GM18499 (cell line): Measurements from ENCODE around the gene IGF2BP2.

Experiments
- ATAC-seq: cut with Tn5 transposase; IDR thresholded peaks from one replicate; pipeline ENCODE4 v1.9.1; 2021; ENCODE audit warnings: moderate number of reproducible peaks; ENCODE audit not compliant: insufficient read depth, unreplicated experiment

Gene IGF2BP2

DNA sequence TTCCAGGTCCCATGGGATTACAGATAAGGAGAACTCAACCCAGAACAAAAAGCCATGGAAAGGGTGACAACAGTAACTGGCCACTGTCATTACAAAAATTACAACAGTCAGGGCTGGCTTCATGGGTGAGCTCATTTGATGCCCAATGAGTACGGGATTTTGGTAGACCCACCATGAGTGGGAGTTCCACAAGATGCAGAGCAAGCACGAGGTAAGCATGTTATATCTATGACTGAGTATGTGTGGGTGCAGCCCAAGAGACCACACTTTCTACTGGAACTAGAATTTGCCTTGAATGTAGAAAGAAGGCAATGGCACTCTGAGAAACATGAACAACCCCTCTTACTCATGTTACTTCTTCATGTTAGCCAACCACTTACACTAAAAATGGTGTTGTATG is 83.3 kb downstream of the IGF2BP2 start:
- no peak for ATAC-seq

DNA sequence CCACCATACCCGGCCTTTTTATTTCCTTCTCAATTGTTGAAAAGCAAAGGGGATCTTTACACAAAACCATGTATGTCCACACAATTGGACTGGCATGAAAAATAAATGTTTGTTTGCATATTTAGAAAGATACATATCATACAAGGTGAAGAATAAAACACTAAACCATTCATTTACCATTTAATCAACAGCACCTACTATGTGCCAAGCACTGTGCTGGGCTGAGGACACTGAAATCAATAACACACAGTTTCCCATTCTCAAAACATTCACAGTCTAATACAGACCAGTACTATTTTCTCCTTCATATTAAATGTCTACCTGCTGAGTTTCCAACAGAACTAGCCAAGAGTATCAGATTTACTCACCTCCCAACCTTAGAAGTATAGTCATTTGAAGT is 84.7 kb downstream of the IGF2BP2 start:
- ATAC-seq = no peak

DNA sequence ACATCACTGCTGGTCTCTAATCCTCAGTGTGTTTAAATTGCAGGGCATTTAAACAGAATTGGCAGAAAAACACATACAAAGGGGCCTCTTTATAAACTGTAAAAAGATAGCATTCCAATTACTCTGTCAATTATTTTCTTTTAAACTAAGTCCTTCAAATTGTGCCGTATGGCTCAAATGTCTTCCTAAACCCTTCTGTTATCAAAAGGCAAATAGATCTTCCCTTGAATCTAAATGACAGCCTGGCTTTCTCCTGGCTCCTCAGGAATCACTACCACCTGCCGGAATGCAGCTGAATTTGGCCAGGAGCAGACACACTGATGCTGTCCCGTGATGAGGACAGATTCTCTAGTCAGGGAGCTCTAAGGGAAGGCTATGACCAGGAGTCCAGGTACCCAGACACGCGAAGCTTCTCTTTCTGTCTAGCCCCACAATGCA is 85.6 kb downstream of the IGF2BP2 start:
- no peak for ATAC-seq

DNA sequence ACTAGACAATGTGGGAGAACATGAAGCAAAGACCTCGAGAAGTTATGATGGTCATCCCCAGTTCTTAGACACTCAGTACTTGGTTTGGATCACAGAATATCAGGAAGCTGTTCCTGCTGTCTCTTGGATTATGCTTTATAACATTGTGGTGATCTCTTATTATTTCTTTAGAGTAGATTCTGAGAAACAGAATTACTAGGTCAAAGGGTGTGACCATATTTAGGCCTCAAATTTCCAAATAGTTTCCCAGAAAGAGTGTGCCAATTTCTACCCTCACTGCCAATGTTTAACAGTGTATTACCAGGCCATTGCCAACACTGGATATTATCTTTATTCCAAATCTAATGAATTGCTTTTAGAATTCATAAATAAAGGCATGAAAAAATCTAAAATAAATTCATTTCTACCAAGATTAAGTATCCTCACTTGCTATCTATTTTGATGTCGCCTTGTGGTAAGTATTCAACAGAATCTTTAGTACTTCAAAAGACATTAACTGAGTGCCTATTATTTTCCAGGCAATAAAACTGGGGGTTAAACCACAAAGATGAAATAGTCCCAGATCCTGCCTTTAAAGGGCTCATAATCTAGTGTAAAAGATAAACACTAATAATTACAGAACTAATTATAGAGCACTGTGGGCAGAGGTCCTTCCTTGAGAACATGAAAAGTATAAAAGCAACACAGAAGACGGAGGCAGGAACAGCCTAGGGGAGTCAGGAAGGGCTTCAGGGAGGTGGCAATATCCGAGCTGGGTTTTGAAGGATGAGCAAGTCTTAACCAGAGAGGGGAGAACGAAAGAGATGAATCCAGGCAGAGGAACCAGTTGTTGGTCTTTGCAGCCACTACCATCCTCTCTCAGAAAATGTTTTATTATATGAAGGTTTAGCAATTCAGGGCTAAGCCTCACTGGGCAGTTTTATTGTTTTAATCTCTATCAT is 86.8 kb downstream of the IGF2BP2 start:
- no peak for ATAC-seq

DNA sequence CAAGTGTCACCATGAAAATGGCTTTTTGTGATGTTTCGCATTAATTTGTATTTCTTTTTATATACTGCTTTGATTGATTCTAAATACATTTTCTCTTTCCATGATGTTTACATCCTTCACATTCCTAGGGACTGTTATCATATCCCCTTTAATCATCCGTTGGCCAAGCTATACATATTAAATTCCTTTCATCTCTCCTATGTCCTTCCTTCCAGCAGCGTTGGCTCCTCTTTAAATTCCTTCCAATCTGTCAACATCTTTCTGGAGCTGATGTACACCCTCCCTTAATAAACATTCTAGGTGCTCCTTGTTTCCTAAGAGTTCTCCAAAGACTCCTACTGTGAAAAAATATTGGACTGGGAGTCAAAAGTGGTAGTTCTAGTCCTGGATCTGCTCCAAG is 87.8 kb downstream of the IGF2BP2 start:
- ATAC-seq = no peak

DNA sequence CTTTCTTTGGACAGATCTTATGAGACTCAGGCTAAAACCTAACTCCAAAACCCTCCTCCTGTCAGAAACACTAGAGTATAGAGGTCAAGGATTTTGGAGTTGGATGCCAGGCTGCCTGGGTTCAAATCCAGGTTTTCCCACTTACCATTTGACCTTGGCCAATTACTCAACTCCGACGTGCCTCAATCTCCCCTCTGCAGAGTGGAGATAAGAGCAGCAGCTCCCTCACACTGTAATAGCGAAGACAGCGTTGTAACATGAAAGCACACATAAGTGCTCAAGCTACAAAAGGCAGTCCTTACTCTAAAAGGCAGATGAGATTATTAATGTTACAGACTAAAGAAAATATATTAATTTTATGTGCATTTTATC is 90.1 kb downstream of the IGF2BP2 start:
- no peak for ATAC-seq

DNA sequence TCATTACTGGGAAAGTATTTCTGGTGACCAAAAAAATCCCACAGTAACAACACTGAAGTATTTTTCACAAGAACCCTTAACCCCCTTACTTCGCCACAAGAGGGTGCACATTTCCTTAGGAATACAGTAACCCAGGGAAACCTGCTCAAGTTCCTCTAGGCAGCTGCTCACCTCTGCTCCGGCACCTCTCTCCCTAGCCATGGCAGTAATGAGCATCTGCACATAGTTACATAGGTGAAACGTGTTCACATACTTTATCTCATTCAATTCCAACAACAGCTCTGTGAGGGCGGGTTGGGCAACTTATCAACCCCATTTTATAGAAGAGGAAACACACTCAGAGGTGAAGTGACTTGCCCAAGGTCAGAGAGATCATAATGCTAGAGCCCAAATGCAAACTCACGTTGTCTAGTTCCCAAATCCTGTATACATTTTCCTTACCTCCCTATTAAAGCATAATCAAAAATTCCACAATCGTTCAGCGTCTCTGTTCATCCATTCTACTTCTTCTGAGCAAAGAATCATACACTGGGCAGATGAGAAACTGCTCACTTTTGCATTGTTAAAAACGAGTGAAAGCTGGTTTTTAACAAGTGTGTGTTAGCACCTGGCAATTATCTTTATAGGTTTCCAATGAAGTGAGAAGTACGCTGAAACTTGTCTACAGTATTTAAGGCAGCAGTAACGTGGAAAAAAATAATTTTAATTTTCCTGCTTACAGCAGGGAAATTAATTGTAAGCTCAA is 90.7 kb downstream of the IGF2BP2 start:
- ATAC-seq = no peak

DNA sequence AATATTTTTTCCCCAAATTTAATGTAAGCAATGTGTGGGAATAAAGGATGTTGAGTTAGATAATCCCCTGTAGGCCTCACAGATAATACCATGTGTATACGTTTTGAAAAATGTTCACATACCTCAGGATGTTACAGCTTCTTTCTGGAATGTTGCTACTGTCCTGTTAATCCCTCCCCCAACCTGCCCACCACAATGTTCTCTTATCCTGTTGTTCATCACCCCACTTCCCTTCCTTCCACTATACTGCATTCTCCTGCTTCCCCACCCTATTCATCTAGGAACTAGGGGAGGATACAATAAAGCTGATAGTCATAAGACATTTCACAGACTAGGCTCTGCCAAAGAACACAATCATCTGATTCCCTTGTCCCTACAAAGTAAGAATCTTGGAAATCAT is 92.1 kb downstream of the IGF2BP2 start:
- ATAC-seq = no peak

DNA sequence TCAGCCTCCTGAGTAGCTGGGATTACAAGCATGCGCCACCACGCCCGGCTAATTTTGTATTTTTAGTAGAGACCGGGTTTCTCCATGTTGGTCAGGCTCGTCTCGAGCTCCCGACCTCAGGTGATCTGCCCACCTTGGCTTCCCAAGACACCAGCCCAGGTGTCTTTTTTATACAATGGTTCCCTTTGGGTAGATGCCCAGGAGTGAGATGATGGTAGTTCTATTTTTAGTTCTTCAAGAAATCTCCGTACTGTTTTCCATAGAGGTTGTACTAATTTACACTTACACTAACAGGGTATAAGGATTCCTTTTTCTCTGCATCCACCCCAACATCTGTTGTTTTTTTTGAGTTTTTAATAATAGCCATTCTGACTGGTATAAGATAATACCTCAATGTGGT is 94.3 kb downstream of the IGF2BP2 start:
- no peak for ATAC-seq

DNA sequence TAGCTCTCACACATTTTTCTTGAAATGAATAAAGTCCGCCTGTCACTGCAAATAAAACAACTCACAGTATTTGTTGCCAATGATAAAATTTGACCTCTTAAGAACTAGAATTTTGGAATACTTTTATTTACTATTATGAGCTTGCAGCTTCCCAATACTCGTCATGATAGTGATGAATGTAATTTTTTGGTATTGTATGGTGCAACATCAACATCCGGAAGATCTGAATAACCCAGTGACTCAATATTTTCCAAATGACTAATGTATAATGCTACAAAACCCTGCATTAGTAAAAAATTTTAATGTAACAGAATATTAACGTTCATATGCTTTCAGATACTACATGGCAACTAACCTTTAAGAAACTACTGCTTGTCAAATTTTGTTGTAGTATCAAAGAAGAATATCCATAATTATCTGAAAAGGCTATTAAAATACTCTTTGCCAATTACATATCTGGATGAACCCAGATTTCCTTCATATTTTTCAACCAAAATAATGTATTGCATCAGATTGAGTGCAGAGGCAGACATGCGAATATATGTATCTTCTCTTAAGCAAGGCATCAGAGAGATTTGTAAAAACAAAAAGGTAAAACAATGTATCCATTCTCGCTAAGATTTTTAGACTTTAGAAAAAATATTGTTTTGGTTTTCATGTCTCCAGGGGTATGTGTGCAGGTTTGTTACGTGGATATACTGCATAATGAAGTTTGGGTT is 95.3 kb downstream of the IGF2BP2 start:
- ATAC-seq = no peak

DNA sequence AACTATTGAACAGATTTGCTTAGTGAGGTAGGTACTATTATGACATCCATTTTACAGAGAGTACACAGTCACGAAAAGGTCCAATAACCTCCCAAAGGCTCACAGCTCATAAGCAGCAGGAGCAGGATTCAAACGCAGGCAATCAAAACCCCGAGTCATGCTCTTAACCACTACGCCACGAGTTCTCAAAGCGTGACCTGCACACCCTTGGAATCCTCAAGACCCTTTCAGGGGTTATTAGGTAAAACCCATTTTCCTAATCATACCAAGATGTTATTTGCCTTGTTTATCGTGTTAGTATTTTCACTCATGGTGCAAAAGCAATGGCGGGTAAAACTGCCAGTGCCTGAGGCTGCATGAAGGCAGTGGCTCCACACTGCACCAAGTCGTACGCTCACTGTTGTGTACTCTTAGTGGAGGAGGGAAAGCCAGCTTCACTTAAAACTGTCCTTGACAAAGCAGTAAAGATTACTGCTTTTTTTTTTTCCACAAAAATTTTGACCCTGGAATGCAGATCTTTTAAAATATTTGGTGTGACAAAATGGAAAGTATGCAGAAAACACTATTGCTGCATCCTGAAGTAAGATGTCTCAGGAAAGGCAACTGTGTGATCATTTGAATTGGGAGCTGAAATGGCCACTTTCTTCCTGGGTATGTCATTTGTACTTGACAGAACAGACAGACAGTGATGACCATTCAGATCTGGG is 96.1 kb downstream of the IGF2BP2 start:
- no peak for ATAC-seq

DNA sequence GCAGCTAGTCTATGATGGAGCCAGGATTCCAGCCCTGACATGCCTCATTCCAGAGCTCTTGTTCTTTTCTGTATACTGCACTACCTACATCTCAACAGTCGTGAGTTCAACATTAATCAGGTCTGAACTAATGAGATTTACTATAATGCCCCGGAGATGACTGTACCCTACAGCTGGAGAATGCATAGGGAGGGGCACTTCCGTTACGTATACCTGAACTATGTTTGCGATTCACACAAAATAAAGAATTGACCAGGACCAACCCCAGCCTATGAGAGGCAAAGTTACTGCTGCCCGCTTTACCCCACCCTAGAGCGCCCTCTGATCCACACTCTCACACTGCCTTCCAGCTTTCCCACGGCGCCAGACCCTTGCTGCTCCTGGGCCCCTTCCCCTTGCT is 97.0 kb downstream of the IGF2BP2 start:
- ATAC-seq = no peak

DNA sequence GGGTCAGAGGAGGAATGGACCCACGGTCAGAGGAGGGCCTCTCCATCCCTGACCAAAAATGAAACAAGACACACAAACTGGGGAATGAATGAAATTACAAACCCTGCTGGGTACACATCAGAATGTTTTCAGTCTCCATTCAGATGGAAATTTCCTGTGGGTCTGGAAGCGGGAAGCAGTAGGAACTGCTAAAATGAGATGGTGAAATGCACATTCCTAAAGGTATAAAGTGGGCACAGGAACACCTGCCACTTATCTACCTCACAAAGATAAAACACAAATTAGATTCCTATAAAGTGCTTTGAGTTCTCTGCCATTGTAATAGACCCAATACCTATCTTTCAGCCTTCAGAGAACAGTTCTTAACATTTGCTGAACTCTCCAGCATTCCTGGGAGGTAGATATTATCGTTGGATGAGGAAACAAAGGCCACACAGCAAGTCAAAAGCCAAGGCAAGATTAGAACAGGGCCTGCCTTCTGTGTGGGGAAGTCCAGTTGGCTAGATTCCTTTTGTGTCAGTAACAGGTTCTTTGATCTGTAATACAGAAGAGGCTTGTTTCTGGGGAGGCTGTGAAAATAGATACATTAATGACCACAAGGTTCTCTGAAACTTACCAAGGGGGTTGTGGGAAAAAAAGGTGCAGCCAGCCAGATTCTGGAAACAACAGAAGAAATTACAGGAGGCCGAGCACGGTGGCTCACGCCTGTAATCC is 98.4 kb downstream of the IGF2BP2 start:
- no peak for ATAC-seq

DNA sequence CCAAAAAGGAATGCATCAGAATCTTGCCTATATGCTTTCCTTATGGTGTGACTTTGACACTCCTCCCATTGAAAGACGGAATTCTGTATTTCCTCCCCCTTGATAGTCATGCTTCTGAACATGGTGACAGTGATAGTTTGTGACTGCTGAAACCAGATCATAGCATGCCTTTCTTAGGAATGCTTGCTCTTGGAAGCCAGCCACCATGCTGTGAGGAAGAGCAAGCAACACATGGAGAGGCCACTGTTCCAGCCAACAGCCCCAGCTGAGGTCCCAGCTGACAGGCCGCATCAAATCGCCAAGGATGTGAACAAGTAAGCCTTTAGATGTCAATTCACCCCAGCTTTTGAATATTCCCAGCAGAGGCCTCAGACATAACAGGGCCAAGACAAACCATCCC is 100.1 kb downstream of the IGF2BP2 start:
- no peak for ATAC-seq

DNA sequence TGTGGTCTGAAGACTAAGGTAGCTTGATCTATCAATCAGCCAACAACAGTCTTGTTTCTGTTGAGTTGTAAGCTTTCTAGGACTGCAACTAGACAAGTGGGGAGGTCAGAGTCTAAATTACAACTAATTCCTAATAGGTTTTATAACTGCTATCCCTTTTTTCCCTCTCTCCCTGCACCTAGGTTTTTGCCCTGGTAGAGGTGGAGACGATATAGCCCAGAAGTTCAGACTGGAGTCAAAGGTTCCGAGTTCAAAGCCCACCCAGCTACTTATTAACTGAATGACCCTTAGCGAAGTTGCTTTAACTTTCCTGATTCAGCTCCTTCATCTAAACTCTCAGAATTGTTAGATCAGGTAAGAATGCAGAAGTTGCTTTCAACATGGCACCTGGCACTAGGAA is 100.6 kb downstream of the IGF2BP2 start:
- no peak for ATAC-seq

DNA sequence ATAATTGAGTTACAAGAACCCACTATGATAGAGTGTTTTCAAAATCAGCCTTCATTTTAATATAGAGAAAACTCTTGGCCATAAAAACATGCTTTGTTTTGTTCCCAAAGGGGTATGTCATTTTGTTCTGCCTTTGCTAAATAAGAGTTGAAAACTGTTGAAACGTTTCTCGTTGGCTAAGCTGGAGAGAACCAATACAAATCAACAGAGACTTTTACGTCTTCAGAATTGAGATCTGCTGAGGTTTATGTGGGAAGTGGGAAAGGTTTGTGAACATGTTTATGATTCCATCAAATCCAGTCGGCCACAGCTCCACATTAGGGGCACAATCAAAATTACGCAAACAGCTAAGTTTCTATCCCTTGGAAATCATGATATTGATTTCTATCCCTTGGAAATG is 102.0 kb downstream of the IGF2BP2 start:
- ATAC-seq = no peak

DNA sequence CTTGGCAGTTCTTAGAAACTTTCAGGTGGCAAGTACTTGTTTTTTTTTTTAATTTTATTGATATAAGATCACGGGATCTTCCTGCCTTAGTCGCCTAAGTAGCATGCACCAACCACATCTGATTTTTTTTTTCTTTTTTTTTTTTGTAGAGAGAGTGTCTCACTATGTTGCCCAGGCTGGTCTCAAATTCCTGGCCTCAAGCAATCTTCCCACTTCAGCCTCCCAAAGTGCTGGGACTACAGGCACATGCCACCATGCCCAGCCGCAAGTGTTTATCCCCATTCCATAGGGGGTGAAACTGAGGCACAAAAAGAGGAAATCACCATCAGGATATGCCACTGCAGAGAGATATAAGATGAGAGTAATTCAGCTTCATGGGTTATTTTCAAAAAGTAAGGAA is 102.9 kb downstream of the IGF2BP2 start:
- no peak for ATAC-seq

DNA sequence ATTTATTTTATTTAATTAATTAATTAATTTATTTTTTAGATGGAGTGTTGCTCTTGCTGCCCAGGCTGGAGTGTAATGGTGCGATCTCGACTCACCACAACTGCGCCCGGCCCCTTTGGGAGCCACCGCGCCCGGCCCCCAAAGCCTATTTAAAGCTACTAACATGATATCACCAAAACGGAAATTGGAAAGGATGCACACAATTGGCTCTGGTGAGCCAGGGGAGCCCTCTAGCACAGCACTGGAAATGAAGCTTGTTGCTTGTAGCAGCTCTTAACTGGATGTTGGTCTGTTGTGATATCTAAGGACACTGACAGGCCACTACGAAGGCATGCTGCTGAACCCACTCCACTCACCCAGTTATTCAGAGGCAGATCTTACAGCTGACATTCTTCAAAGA is 104.5 kb downstream of the IGF2BP2 start:
- ATAC-seq = no peak

DNA sequence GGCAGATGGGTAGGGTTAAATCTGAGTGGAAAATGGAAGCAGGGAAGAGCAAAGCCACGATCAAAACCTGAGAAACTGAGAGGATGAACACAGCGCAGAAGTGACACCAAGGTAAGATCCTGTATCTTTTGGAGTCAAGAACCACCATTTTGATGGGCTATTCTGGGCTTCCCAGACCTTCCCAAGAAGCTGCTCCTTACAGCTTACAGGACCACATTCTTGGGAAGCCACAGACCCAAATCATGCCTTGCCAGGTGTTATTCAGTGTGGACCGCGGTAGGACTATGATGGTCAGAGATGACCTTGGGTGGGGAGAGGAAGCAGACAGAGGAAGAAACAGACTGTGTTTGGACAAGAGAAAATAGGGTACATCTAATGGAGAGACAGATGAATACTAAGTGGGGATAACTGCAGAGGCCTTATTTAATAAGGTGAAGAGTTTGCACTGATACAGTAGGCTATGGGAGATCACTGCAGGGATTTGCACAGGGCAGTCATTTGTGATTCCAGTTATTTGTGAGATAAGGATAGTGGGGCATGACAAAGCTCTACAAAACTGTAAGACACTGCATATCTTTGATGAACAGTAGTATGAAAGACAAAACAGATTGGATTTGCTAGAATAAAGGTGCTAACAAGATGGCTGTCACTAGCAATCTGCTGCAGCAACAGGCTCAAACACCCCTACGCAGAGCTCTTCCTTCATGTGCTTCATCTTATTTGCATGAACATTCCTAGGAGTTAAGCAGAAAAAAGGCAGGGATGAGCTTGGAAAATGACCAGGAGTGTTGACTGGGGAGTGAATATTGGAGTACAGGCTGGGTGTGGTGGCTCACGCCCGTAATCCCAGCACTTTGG is 105.9 kb downstream of the IGF2BP2 start:
- ATAC-seq = no peak
